Measurements from ENCODE around the gene FHAD1.

FHAD1 gene

DNA sequence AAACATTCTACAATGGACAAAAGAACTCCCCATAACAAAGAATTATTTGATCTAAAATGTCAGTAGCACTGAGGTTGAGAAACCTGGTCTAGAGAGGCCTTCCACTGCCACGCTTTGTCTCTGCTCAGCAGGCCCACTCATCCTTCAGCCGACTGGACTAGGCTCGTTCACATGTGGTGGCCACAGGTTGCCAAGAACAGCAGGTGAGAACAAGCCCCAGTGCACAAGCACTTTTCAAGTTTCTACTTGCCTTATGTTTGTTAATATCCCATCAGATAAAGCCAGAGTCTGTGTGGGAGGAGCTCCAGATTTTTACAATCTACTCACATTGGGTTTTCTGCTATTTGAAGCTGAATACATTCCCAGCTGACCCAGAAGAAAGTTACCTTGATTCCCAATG is 153.6 kb downstream of the FHAD1 start:
- DNase-seq (ENCODE audit: low read depth), result no peak

DNA sequence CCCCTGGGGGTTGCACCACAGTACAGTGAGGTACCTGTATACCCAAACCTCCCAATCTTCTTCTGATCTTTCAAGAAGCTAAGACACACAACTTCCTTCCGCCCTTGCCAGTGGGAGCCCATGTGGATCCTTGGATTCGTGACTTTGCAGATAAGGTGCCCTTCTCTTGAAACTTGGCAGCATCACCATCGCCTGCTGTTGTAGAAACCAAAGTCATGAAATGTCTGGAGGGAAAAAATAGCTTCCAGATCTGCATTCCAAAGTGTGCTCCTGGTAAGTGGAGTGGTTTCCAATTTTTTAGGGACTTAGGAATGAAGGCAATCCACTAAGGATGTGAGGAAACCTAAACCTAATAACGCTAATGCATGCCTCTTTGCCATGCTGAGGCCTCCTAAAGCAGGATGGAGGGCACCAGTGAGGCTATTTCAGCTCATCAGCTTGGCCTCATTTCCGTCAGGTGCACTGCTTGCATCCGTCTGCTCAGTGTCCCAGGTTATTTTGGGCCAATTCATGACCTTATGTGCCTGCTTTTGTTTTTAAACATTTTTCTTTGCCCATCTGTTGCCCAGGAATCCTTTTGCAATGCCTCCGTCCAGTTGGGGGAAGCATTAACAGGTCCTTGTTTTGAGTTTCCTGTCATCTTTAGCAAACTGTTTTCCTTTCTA is 154.5 kb downstream of the FHAD1 start:
- DNase-seq (ENCODE audit: low read depth), result no peak

DNA sequence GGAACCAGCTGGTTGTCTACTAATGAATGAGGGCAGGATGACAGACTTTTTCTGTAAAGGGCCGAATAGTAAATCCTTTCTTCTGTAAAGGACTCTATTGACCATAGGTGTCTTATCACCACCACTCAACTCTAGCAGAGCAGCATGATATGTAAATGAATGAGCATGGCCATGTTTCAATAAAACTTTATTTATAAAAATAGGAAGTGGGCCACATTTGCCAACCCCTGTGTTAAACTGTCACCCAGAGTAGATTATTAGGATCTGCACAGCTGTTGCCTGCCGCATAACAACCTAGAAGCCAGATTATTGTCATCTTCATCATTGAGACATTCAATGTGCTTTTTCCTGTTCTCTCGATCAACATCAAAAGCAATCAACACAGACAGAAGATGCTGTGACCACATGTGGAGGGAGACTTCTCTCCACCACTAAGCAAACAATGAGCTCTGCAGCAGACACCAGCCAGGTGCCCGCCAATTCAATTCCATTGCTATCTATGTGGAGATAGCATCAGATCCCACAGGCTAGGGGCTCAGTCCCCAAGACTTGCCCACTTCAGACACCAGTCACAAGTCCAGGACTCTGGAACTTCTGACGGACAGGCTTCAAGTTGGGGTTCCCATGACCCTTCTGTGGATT is 155.9 kb downstream of the FHAD1 start:
- no peak for DNase-seq (ENCODE audit: low read depth)

DNA sequence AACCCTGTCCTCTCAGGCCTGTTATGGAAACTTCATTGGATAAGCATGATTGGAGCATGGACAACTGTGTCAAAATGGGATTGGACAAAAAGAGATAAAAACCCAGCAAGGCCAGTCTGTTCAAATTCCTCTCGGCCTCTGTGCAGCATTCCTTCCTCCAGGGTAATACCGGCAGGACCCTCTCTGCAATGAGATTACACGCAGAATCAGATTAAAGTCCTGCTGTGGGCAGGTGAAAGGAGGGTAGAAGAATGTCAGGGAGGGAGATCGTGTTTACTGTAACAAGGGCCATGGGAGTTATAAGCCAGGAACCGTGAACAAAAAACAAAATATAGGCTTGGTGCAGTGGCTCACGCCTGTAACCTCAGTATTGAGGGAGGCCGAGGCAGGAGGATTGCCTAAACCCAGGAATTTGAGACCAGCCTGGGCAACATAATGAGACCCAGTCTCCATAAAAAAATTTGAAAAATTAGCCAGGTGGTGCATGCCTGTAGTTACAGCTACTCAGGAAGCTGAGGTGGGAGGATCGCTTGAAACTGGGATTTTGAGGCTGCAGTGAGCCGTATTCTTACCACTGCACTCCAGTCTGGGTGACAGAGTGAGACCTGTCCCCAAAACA is 157.0 kb downstream of the FHAD1 start:
- DNase-seq (ENCODE audit: low read depth), result no peak

- no peak for DNase-seq (ENCODE audit: low read depth)
Measured at GRCh38 chr1:15405106-15405850, 158.3 kb downstream of the FHAD1 start.

- no peak for DNase-seq (ENCODE audit: low read depth)
Measured at GRCh38 chr1:15406614-15407559, 159.9 kb downstream of the FHAD1 start.

DNA sequence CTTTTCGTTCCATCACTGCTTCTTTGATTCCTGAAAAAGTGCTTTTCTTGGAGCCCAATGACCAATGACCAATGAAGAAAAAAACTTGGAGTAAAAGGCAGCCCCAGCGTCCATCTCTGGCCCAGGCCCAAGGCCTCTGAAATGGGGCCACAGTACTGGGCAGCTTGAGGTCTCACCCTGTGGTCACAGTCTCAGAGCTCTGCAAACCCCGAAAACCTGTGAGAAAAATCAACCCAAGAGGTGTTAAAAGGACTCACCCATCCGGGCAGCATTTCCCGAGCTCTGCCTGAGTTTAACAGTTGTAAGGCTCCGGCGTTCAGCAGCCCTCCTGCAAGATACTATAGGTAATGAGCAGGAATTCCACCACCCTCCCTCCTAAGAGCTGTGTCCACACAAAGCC is 160.6 kb downstream of the FHAD1 start:
- DNase-seq (ENCODE audit: low read depth), result no peak

GRCh38 chr1:15408890-15409387 is 161.9 kb downstream of the FHAD1 start:
- DNase-seq (ENCODE audit: low read depth), result no peak

DNA sequence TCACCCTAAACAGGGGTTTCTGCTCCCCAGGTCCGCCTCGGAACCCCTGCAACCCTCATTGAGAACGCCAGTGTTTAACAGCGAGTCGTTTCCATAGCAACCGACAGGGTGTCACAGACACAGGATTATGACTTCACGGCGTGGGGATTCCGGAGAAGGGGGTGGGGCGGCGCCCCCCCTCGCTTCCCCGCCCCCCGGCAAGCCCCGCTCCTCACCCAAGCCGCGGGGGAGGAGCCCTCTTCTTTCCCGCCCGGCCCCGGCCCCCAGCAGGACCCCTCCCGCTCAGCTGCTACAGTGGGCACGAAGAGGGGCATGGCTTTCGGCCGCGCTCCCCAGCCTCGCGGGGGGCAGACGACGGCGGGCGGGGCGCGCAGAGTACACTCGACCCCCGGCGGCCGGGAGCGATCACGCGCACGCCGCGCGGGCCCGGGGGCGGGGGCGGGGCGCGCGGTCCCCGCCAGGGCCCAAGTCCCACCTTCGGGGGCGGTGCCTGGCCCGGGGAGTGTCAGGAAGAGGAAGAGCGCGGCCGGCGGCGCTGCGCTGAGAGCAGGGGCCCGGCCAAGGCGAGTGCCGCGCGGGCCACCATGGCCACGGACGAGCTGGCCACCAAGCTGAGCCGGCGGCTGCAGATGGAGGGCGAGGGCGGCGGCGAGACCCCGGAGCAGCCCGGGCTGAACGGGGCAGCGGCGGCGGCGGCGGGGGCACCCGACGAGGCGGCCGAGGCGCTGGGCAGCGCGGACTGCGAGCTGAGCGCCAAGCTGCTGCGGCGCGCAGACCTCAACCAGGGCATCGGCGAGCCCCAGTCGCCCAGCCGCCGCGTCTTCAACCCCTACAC is 162.6 kb downstream of the FHAD1 start, which contains the start of gene EFHD2:
EFHD2 (plus strand) TSS at position 501 of the 835 bp plus-strand sequence; CDS start at position 585, 84 bp downstream.
- DNase-seq (ENCODE audit: low read depth), result no peak

DNA sequence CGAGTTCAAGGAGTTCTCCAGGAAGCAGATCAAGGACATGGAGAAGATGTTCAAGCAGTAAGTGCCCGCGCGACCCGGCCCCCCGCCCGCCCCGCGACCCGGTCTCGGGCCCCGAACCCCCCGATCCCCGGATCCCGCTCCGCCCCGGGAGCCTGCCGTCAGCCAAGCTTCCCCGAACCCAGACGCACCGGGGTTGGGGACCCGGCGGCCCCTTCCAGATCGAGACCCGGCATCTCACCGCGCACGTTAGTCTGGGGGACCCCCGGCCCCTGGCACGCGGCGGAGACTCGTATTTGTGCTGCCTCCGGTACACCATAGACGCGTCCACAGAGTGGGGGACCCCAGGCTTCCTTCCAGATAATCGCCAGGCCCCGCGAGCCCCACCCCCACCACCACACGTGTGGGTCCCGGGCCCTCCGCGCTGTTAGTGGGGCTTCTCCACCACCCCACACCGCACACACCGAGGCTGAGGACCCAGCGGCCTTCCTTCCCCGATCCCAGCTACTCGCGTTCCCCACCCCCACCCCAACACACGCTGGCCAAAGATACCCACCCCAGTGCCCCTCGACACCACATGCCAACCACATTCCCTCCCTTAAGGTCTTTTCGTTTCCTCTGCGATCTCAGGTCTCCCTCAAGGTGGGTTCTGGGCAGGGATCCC is 163.3 kb downstream of the FHAD1 start:
- DNase-seq (ENCODE audit: low read depth), result no peak

DNA sequence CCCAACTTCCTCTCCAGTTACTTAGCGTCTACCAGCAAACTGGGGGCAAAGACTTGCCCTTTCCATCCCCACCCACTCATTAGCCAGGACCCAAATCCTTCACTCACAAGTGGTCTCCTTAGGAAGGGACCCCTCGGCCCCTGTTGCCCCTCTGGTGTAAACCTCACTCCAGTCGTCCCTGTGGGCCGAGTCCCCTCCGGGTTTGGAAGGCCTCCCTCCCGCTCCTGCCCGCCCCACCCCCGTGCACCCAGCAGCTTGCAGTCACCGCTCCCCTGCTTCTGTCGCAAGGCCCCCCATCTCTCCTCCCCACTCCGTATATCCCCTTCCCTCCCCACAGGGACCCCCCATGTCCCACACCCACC is 163.8 kb downstream of the FHAD1 start:
- DNase-seq (ENCODE audit: low read depth), result no peak

GRCh38 chr1:15411593-15412137 is 164.6 kb downstream of the FHAD1 start:
- DNase-seq (ENCODE audit: low read depth), result no peak

- DNase-seq (ENCODE audit: low read depth), result no peak
Measured at GRCh38 chr1:15412175-15412800, 165.3 kb downstream of the FHAD1 start.

- DNase-seq (ENCODE audit: low read depth), result no peak
Measured at GRCh38 chr1:15412843-15413242, 165.8 kb downstream of the FHAD1 start.

- DNase-seq (ENCODE audit: low read depth), result no peak
Measured at GRCh38 chr1:15413563-15414444, 166.8 kb downstream of the FHAD1 start.

DNA sequence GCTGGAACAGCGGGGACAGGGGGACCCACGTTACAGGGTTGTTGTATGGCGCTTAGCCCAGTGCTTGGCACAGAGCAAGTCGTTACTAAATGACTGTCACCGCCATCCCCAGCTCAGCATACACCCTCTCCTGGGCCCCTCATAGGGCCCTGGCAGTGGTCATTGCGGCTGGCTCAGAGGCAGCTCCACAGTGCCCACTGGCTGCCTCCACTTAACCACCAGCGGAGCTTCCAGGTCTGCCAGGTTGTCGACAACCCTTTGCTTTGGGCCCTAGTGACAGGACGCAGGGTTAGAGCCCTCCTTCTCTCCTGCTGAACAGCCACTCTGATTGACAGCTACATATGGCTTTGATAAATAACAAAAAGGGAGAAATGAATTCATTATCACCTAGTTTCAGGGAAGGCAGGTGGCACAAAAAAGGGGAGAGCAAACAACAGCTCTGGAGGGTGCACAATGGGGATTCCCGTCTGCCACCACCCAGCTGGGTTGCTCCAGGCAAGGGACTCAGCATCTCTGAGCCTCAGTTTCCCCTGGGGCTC is 167.5 kb downstream of the FHAD1 start:
- no peak for DNase-seq (ENCODE audit: low read depth)

DNA sequence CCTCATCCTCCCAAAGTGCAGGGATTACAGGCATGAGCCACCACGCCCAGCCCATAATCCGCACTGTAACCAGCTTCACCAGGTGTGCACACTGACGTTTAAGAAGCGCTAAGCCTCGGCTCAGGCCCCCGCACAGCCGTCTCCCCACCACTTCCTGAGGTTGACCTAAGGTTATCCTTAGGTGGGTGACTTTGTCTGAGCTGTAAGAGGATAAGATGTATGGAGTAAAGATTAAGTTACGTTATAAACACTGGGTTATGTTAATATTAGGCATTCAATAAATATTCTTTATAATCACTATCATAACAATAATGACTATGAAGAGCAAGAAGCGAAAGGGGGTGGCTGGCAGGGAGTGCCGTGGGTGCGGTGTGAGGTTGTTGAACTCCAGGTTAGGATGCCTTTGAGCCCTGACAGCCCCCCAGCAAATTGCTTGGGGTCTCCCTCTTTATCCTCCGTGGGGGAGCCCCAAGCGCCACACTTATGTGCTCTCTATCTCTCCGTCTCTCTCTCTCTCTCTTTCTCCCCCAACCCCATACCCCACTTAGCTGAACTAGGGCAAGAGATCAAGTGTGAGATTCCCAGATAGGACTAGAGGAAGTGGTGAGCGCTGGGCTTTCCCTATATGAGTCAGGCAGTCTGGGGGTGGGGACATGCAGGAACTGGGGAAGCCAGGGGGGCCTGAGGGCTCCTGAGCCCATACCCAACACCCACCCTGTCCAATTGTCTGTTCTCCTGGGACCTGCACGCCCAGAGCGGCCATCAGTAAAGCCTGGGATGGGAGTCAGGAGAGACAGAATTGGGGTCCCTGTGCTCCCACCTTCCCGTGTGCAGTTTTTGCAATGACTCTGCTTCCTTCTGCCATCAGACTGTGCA is 170.3 kb downstream of the FHAD1 start:
- DNase-seq (ENCODE audit: low read depth), result no peak

Data from non-pigmented ciliary epithelial cell (primary cell).